Activated T-helper 1 cell treated with anti-CD3 and anti-CD28 coated beads, Interleukin-12 subunit alpha, Interleukin-12 subunit beta, Interleukin-2, Interleukin-4 antibody, amounts not matched to agents 30 ng/mL and 10 ng/mL and 1 ng/mL, durations not matched to agents 14 hours and 24 hours and 36 hours (primary cell): ENCODE data around the gene PCDHB13. TPM values are rescaled to one million over a fixed set of nuclear protein-coding genes. Genes with fewer than 3 reads are reported as not detected.

Experiments used
- DNase-seq: peaks from one replicate; pipeline ENCODE4 v3.0.0; 2021; ENCODE audit warnings: low spot score
- H3K27ac Mint-ChIP-seq: one replicate; pipeline ENCODE4 v1.8.0; 2021; ENCODE audit warnings: mild to moderate bottlenecking, mixed read lengths
- H3K27me3 Mint-ChIP-seq: one replicate; pipeline ENCODE4 v1.8.0; 2022; ENCODE audit warnings: mild to moderate bottlenecking, moderate library complexity, mixed read lengths; ENCODE audit not compliant: insufficient read depth
- H3K36me3 Mint-ChIP-seq: one replicate; pipeline ENCODE4 v1.8.0; 2021; ENCODE audit warnings: low read depth, mixed read lengths
- H3K4me1 Mint-ChIP-seq: one replicate; pipeline ENCODE4 v1.8.0; 2021; ENCODE audit warnings: low read depth, mixed read lengths
- H3K4me3 Mint-ChIP-seq: one replicate; pipeline ENCODE4 v1.8.0; 2021; ENCODE audit warnings: mild to moderate bottlenecking, moderate library complexity, mixed read lengths
- H3K9me3 Mint-ChIP-seq: one replicate; pipeline ENCODE4 v1.8.0; 2021; ENCODE audit warnings: mixed read lengths
- intact Hi-C: fragments of 100-400 bp; cut with micrococcal nuclease; formaldehyde crosslinking; loops from one replicate; pipeline ENCODE4 v1.15.1; 2024
- total RNA-seq: library from RNA; stranded (reverse); gene quantifications from 2 replicates; pipeline ENCODE4 v1.2.3, GENCODE V29; 2022

Gene PCDHB13
- total RNA-seq, 1 donor from 2014 or later = not detected

GRCh38 chr5:141258464-141258863 lies 44.7 kb downstream of the PCDHB13 start:
- no peak overlapping the region for H3K4me3 Mint-ChIP-seq
- no peaks in the 10 kb centered on the region for H3K4me1 Mint-ChIP-seq
- no peaks in the 10 kb centered on the region for H3K27me3 Mint-ChIP-seq
- H3K9me3 Mint-ChIP-seq = peaks cover 77% of the 10 kb centered on the region
- H3K27ac Mint-ChIP-seq = no peak overlapping the region
- DNase-seq = no peak
- H3K36me3 Mint-ChIP-seq = peaks cover 3% of the 10 kb centered on the region
- intact Hi-C loops = loop anchor here (2.0 kb wide), 1 partner anchor 62 kb away; the partner anchor contains the start of gene TAF7

GRCh38 chr5:141258948-141259347 lies 45.2 kb downstream of the PCDHB13 start:
- Mint-ChIP-seq H3K4me3 (no peak overlapping the region), H3K27ac (no peak overlapping the region), H3K4me1 (no peaks in the 10 kb centered on the region), H3K36me3 (peaks cover 4% of the 10 kb centered on the region), H3K9me3 (peaks cover 77% of the 10 kb centered on the region), H3K27me3 (no peaks in the 10 kb centered on the region)
- no peak for DNase-seq
- intact Hi-C loops = loop anchor here (2.0 kb wide), 1 partner anchor 62 kb away; the partner anchor contains the start of gene TAF7

- Mint-ChIP-seq H3K9me3 (peaks cover 74% of the 10 kb centered on the region), H3K4me3 (no peak overlapping the region), H3K36me3 (peaks cover 2% of the 10 kb centered on the region), H3K27ac (no peak overlapping the region), H3K4me1 (no peaks in the 10 kb centered on the region), H3K27me3 (no peaks in the 10 kb centered on the region)
- no peak for DNase-seq
- intact Hi-C loops = no loop called here
Observed at GRCh38 chr5:141260458-141261237, 46.9 kb downstream of the PCDHB13 start.

DNA sequence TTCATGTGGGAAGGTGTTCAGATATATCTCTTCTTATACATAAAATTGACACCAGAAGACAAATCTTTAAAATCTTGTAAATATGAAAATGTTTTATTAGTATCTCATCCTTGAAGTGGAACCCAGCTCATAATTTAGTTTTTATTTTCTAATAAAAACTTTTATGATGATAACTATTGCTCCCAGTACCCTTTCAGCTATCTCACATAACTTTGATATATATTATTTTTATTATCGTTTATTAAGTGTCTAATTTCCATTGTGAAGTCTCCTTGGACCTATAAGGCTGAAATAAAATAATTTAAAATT lies 47.5 kb downstream of the PCDHB13 start:
- no peaks in the 10 kb centered on the region for H3K27me3 Mint-ChIP-seq
- no peak overlapping the region for H3K4me3 Mint-ChIP-seq
- intact Hi-C loops = no loop called here
- no peaks in the 10 kb centered on the region for H3K4me1 Mint-ChIP-seq
- no peak for DNase-seq
- H3K27ac Mint-ChIP-seq = no peak overlapping the region
- H3K36me3 Mint-ChIP-seq = peaks cover 2% of the 10 kb centered on the region
- H3K9me3 Mint-ChIP-seq = peaks cover 74% of the 10 kb centered on the region

Other genes starting within 250 kb of the PCDHB13 start
- gene PCDHAC2, start 247.4 kb upstream of the PCDHB13 start, total RNA-seq = not detected in 2 replicates
- not detected in 2 replicates for gene PCDHB1, start 162.5 kb upstream of the PCDHB13 start, total RNA-seq
- gene PCDHB2, start 119.3 kb upstream of the PCDHB13 start, total RNA-seq = not detected in 2 replicates
- gene PCDHB3, start 113.4 kb upstream of the PCDHB13 start, total RNA-seq = not detected in 2 replicates
- not detected in 2 replicates for gene PCDHB4, start 92.1 kb upstream of the PCDHB13 start, total RNA-seq
- not detected in 2 replicates for gene PCDHB5, start 78.7 kb upstream of the PCDHB13 start, total RNA-seq
- not detected in 2 replicates for gene PCDHB6, start 63.9 kb upstream of the PCDHB13 start, total RNA-seq
- gene PCDHB7, start 41.3 kb upstream of the PCDHB13 start, total RNA-seq = not detected in 2 replicates
- not detected in 2 replicates for gene PCDHB8, start 36.1 kb upstream of the PCDHB13 start, total RNA-seq
- not detected in 2 replicates for gene PCDHB16, start 31.5 kb upstream of the PCDHB13 start, total RNA-seq
- not detected in 2 replicates for gene PCDHB9, start 26.8 kb upstream of the PCDHB13 start, total RNA-seq
- not detected in 2 replicates for gene PCDHB10, start 21.6 kb upstream of the PCDHB13 start, total RNA-seq
- not detected in 2 replicates for gene PCDHB11, start 14.3 kb upstream of the PCDHB13 start, total RNA-seq
- not detected in 2 replicates for gene PCDHB12, start 5.2 kb upstream of the PCDHB13 start, total RNA-seq
- gene PCDHB14, start 9.4 kb downstream of the PCDHB13 start, total RNA-seq = not detected in 2 replicates
- not detected in 2 replicates for gene PCDHB15, start 31.5 kb downstream of the PCDHB13 start, total RNA-seq
- 0.20 and 0.57 TPM in 2 replicates for gene SLC25A2, start 90.1 kb downstream of the PCDHB13 start, total RNA-seq
- gene TAF7, start 106.9 kb downstream of the PCDHB13 start, total RNA-seq = 71.6 and 73.7 TPM in 2 replicates
- gene PCDHGA1, start 116.6 kb downstream of the PCDHB13 start, total RNA-seq = 0.10 TPM in 2 replicates
- gene PCDHGA2, start 124.8 kb downstream of the PCDHB13 start, total RNA-seq = 0.08 and 0.17 TPM in 2 replicates
- gene PCDHGA3, start 129.9 kb downstream of the PCDHB13 start, total RNA-seq = 0.10 TPM in 1 of 2 replicates, not detected in the other
- gene PCDHGB1, start 136.2 kb downstream of the PCDHB13 start, total RNA-seq = 0.18 and 0.32 TPM in 2 replicates
- gene PCDHGA4, start 141.1 kb downstream of the PCDHB13 start, total RNA-seq = 0.21 and 0.44 TPM in 2 replicates
- 0.47 and 0.93 TPM in 2 replicates for gene PCDHGB2, start 146.1 kb downstream of the PCDHB13 start, total RNA-seq
- gene PCDHGA5, start 150.2 kb downstream of the PCDHB13 start, total RNA-seq = 0.24 and 0.31 TPM in 2 replicates
- gene PCDHGB3, start 156.3 kb downstream of the PCDHB13 start, total RNA-seq = 0.47 and 0.66 TPM in 2 replicates
- gene PCDHGA6, start 160.0 kb downstream of the PCDHB13 start, total RNA-seq = 0.16 and 0.42 TPM in 2 replicates
- gene PCDHGA7, start 168.8 kb downstream of the PCDHB13 start, total RNA-seq = 0.16 and 0.22 TPM in 2 replicates
- 0.18 and 0.27 TPM in 2 replicates for gene PCDHGB4, start 173.8 kb downstream of the PCDHB13 start, total RNA-seq
- 0.03 TPM in 1 of 2 replicates, not detected in the other for gene PCDHGA8, start 178.7 kb downstream of the PCDHB13 start, total RNA-seq
- 0.56 and 0.83 TPM in 2 replicates for gene PCDHGB5, start 184.0 kb downstream of the PCDHB13 start, total RNA-seq
- 0.21 and 0.39 TPM in 2 replicates for gene PCDHGA9, start 188.9 kb downstream of the PCDHB13 start, total RNA-seq
- 0.12 and 0.18 TPM in 2 replicates for gene PCDHGB6, start 194.1 kb downstream of the PCDHB13 start, total RNA-seq
- 0.10 and 0.13 TPM in 2 replicates for gene PCDHGA10, start 199.1 kb downstream of the PCDHB13 start, total RNA-seq
- 0.13 TPM in 1 of 2 replicates, not detected in the other for gene PCDHGB7, start 203.8 kb downstream of the PCDHB13 start, total RNA-seq
- gene PCDHGA11, start 207.1 kb downstream of the PCDHB13 start, total RNA-seq = 0.16 and 0.24 TPM in 2 replicates
- gene PCDHGA12, start 216.6 kb downstream of the PCDHB13 start, total RNA-seq = 0.18 TPM in 1 of 2 replicates, not detected in the other